ENCODE results near the gene FOXA1.

The FOXA1 gene

DNA sequence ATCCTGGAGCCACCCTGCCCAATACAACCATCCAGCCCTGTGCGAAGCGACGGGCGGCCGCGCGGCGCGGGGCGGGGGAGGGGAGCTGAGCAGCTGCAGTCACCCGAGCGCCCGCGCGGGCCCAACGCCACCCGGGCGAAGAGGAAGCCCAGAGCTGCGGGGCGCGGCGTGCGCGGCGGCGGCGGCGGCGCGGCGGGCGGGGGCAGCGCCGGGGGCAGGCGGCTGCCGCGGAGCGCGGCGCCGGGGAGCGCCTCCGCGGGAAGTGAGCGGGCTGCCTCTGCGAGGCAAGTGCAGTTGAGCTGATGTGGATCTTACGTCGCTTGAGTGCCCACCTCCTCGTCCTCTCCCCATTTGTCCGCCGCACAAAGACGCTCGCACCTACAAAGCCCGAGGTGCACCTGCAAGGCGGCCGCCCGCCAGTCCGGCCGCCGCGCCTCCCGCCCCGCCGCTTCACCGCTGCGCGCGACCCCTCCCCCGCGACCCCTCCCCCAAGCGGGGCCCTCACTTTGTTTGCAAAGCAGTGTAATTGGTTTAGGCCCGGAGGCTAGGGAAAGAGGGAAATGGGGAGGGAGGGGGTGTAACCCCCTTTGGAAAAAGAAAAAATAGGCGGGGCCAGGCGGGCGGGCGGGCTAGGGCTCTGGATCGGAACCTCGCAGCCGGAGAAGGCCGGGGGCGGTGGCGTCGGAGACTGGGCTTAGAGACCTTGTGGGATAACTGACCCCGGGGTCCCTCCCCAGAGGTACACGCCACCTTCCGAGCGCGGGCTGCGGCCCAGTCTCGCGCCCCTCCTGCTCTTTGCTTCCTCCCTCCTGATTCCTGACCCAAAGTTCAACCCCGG, at the start of gene FOXA1, which contains the start of gene TTC6:
FOXA1 (minus strand) TSS at position 279 of the 838 bp plus-strand sequence; CDS start at position 2, 277 bp downstream.
TTC6 (plus strand) TSS at position 659 of the 838 bp plus-strand sequence. CDS start 26,436 bp downstream, outside the sequence.
- no peak for DNase-seq

DNA sequence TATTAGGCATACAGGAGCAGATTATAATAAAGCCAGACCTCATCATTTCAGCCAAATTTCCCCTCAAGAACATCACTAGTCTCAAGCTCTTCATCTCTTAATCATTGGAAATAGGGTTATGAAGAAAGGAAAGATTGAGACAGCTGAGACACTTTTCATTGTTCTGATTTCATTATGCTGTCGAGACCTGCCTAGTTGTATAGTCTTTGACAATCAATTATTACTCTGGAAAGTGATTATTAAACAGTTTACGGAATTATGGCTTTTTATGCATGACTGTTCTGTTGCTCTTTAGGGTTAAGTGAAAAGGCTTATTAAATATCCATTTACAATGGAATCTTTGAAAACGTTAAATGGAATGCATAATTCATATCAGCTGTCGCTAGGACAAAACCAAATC, 48.7 kb upstream of the FOXA1 start:
- DNase-seq = no peak

DNA sequence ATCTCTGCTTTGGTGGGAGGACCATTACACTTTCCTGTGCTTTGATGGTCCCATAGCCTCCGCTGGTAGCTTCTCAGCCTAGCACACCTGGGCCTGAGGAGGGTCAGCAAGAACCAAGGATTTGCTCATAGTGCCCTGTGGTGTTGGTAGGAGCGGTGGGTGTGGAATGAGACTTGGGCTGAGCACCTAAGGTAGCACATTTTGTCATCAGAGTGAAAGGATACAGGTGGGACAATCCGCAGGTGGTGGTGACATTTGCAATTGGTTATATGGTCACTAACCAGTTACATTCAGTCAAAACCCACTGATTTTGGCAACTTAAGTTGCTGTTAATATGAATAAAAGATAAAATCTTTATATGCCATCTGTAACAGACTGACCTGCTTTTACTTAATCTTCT, 47.1 kb upstream of the FOXA1 start:
- no peak for DNase-seq

DNA sequence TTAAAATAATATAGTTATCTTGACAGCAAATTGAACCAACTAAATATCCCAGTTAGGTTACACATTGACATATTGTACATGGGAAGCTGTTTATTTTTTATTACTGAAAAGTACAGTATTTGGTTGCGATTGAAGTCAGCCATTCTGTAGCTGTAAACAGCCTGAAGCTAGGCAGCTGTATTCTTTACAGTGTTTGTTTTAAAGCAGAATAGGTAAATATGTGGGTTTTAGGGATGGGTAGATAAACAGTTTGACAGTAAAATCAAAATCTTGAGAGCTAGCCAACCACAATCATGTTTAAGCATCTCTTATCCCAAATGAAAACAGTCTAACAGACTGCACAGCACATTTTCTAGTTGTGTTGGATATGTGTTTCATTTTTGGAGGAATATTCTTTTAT, 46.1 kb upstream of the FOXA1 start:
- DNase-seq = no peak

DNA sequence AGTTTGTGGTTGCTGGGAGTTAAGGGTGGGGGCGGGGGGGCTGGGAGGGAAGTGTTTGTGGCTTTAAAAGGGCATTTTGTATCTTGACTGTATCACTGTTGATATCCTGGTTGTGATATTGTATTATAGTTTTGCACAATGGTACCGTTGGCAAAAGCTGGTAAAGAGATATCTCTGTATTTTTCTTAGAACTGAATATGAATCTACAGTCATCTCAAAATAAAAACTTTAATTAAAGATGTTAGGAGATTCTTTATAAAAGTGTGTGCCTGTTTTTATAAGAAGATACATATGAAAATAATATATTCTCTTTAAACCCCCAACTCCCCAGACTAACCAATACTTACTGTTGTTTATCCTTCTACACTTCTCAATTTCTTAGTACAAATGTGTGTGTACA, 43.5 kb upstream of the FOXA1 start:
- no peak for DNase-seq

DNA sequence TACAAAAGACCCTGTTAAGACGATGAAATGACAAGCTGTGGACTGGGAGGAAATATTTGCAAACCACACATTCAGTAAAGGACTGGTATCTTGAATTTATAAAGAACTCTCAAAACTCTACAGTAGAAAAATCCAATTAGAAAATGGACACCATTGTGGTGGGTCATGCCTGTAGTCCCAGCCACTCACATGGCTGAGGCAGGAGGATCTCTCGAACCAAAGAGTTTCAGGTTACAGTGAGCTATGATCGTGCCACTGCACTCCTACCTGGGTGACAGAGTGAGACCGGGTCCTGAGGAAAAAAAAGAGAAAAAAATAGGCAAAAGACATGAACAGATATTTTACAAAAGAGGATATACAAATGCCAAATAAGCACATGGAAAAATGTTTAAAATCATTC, 42.3 kb upstream of the FOXA1 start:
- no peak for DNase-seq

DNA sequence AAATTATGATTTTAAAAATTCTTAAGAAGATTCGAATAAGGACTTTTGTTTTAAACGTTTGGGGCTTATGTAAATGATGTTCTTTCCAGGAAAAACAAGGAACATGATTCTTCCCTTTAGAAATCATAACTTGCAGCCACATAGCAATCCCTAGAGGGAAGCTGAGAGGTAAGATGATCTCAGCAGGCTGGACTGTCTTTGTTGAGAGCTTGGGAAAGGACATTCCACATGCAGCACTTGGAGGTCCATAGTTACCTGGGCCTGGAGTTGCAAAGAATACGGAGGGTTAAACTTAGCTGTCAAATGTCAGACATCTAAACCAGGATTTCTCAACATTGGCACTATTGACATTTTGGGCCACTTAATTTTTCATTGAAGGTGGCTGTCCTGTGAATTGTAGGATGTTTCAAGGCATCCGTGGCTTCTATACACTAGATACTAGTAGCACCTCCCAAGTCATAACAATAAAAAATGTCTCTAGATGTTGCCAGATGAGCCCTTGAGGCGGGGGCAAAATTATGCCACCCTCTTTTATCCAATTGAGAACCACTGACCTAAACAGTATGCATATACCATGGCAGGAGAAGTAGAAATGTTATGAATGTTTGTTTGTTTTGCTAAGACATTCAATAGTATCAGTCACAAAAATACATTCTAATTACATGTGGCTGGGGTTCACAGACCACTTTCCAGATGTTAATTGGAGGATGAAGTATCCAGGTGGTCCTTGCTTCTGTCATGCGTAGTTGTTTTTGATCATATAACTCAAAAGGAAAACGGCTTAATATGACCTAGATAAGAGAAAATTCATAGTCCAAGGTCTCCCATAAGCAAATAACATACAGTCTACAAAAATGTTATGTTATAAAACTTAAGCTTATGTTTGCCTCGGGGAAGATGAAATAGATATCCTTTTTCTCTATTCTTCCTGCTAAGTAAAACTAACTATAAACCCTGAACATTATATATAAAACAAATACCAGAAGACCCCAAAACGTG, 30.8 kb upstream of the FOXA1 start:
- DNase-seq = no peak

DNA sequence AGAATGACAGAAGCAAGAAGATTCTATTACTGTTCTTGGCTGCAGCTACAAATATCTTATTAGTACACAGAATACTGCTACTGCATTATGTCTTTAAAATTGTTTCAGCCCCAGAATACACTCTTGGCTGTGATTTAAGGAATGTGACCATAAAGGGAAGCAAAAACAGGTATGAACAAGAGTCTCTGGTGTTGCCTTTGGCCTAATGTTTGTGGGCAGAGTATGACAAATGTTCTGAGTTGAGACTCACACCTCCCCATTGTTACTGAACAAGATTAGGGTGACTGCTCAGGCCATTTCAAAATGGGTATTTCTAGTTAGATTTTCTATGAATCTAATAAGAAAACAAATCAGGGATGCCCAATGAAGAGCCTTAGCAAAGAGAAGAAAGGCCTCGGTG, 28.9 kb upstream of the FOXA1 start:
- no peak for DNase-seq

DNA sequence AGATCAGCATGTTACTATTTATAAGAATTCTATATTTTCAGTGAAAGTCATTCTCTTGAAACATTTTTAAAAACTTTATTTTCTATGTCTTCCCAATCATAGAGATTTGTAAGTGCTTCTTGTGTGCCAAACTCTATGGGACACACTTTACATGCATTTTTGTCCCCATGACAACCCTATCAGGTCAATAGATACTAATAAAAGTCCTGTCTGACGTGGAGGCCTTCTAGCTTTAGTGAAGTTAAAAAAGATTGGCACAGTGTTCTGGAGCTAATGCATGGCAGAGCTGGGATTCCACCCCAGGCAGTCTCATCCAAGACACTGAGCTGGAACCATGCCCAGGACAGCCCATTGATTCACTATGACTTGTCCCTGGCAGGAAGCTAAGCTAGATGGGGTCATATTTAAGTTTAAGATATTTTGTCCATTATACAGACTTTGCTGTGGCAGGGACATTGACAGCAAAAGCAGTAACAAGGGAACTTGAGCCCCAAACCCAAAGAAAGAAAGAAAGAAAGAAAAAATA, 28.4 kb upstream of the FOXA1 start:
- no peak for DNase-seq

DNA sequence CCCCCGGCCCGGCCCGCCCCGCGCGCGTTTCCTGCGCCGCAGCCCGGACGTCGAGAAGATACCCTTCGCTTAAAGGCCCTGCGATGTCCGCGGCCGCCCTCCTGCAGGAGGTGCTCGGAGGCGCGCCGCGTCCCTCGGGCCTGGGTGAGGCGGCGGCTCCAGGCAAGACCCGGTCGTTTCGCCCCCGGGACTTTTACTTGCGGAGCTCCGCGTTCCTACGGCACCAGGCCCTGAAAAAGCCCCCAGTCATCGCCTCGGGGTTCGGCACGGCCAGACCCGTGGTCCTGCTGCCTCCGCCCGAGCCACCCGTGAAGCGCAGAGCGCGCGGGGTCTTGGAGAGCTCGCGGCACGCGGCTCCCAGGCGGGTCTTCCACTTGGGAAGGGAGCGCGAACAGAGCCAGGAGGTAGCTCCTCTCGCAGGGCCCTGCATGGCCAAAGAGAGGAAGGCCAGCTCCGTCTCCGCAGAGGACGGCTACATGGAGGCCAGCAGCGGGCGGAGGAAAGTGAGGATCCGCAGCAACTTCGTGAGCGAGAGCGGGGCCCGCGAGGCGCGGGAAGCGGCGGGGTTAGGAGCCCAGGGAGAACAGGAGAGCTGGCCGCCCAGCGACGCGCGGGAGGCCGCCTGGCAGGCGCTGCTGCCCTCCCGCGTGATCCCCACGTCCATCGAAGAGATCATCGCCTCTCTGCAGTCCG, 27.3 kb upstream of the FOXA1 start:
- DNase-seq = no peak

DNA sequence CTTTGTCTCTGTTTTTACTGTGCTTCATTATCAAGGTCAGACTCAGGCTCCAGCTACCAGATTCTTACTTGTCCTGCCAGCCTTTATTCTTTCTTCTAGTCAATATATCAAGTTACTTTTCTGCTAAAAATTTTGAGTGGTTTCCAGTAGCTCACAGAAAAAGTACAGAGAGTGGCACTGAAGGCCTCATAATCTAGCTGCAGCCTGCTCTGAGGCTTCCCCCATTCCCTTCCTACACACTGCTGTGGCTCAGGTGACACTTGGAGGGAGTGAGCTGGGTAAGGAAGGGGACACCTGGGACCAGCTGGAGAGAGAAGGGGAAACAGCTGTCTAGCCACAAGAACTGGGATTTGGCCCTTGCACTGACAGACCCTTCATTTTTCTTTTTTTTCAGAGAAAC, 25.8 kb upstream of the FOXA1 start:
- DNase-seq = no peak

DNA sequence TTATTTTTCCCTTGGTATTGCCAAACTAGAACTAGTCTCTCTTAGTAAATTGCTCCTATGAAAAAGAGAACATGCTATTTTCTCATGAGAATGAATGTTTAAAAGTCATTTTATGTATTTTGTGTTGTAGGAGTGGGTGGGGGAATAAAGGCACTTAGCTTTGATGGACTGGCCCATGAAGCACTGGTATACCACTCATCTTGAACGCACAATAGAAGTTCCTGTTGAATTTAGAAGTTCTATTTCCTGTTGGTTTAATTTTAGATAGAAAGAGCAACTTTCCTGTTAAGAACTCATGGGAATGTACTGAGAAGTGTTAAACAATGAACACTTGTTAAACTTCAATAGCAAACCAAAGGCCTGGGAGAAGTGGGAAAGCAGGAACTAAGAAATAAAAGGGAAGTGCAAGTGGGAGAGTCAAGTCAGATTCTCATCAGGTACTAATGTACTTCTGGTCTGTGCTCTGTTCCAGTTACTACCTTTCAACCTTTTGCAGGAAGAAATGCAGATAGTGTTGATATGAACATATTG, 23.5 kb upstream of the FOXA1 start:
- no peak for DNase-seq

DNA sequence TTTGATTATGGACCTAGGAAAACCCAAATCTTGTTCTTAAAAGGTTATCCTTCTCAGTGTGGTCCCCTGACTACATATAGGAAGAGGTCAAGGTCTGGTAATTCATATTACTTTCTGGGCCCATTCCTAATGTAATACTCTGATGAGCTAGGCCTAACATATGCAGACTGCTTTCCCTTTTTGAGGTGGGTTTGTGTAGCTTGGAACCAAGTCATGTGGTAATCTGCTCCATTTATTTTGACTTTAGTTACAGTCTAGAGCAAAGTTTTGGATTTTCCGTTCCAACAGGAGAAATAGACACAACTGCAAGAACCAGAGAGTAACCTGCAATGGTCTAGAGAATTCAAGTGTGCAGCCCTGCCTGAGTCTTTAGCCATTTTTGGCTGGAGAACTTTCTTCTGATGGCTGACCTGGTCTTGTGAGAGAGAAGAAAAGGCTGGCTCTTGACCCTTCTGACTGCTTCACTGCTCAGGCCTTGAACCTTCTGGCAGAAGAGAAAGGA, 22.9 kb upstream of the FOXA1 start:
- DNase-seq = no peak

DNA sequence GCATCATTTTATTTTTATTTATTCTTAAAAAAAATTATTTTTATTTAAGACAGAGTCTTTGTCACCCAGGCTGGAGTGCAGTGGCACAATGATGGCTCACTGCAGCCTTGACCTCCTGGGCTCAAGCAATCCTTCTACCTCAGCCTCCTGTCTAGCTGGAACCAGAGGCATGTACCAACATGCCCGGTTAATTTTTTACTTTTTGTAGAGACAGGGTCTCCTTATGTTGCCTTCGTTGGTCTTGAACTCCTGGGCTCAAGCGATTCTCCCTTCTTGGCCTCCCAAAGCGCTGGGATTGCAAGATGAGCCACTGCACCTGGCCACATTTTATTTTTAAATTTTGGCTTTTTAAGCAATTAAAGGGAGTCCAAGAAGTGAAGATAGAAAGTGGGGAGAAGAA, 21.8 kb upstream of the FOXA1 start:
- no peak for DNase-seq

DNA sequence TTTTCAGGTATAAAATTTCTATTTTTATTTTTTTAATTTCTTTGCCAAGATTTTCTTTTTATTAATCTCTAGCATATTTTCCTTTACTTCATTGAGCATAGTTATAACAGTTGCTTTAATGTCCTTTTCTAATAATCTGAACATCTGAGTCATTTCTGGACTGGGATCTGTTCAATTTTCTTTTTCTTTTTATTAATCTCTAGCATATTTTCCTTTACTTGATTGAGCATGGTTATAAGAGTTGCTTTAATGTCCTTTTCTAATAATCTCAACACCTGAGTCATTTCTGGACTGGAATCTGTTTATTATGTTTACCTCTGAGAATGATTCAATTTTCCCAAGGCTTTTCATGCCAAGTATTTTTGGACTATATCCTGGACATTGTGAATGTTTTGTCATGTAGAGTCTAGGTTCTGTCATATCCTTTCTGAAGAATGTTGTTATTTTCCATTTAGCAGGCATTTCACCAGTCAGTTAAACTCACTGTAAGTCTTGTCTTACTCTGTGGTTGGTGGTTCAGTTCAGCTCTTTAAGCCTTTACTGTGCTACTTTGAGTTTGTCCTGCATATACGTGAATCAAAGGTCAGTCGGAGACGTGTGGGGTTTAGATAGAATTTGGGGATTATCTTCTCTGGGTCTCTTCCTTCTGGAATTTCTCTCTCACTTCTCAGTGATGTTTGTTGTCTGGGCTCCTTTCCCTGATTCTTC, 20.7 kb upstream of the FOXA1 start:
- DNase-seq = no peak

DNA sequence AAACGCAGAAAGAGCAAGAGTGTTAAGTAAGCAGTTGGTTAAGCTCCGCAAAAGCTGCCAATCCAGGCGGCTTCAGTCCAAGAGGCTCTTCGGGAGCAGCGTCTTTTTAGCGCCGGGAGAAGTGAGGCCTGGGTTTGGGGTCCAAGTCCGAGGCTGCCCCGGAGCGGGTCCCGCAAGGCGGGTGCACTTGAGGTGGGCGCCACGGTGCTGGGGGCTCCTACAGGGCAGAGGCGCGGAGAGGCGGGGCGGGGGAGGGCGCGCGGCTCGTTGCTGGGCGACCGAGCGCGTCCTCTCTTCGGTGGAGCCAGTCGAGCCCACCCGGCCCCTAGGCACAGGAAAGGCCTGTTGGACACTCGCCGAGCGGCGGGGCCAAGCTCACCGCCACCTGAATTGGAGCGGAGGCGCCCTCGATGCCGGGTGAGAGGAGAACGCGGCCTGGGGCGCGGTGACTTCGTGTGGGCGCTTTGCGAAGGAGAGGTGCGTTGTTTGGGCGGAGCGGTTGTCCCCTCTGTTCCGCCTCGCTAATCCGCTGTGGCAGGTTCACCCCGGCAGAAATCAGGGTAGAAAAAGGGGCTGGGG, 16.0 kb upstream of the FOXA1 start:
- no peak for DNase-seq

DNA sequence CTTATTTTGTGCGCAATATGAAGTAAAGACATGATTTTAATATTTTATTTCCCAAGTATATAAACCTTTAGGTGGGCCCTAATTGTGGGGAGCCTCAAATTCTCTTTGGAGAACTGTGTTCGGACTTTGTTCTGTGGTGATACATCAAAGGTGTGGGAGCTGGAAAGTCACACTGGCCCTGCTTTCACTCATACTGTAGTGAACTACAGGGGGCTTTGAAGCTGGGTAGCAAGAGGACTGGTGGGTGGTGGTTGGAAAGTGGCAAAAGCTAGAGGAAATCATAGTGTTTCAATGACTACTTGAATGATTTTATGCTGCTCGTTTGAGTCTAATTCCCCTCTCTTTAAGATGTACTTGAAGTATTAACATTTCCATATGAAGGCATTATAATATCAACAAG, 13.6 kb upstream of the FOXA1 start:
- no peak for DNase-seq

DNA sequence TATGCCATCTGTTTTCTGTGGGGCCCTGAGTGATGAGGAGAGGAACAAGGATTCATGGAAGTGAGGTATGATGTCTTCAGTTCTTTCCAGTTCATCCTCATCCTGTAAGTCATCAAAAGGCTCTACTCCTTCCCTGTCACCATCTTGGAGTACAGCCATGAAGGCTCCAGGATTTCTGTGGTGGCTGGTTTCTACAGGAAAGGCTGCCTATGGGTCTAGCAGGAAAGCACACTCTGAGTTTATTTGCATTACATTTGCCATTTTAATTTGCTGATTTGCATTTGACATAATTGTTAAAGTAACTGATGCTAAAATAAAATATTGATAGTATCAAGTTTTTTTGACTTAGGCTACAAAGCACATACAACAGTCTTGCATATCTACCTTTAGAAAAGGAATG, 11.6 kb upstream of the FOXA1 start:
- no peak for DNase-seq

DNA sequence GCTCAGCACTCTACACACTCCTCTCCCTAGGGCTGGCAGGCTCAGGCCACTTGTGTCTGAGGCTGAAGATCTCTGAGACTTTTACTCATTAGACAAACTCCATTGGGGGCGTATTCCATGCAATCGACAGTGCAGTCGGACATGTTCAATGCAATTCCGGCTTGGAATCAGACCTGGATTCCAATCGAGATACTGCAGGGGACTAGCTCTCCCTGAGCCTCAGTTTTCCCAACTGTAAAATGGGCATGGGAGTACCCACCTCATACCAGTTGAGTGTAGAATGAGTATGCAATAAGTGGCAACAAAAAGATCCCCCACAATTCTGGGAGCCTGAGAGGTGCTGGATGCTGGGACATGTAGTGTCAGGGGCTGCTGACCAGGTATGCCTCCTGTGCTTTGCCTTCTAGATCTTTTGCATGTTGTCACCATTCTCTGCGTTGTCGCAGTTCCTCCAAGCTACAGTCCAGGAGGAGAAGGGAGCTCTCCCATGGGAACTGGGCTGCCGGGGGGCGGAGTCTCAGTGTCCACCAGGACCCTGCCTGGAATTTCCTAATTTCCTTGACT, 8.7 kb upstream of the FOXA1 start:
- DNase-seq = no peak

DNA sequence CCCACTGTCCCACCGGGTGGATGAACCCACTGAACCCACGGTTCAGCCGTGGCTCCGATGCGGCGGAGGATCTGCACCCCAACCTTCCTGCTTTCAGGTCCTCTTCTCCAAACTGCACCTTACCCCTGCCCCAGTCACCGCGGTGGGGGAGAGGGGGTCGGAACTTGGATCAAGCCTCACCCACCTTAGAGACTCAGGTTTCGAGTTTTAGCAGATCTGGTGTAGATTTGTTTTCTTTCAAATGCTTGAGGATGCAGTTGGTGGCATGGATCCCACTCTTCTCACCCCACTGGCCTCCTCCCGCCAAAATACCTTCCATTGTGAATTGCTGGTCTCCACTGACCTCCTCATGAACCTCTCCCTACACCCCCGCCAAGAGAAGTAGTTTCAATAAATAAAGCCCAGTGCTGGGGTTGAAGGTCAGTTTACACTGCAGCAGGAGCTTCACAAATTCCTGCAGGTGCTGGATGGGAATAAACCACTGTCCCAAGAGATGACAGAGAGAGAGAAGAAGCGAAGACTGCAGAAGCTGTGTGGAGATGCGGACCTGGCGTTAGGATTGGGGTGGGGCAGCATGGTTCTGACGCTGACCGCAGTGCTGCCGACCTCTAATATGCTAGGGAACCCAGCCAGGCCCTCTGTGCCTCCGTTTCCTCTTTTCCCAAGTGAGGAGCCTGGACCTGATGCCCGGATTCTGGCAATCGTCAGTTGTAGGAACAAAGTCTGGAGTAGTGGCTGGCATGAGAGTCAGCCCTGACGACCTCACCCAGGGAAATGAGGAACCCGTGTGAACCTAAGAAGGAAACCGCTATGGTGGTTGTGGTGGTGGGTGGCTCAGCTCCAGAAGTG, 7.8 kb upstream of the FOXA1 start:
- DNase-seq = no peak
